HepG2 (cell line): Measurements from ENCODE around the gene HAX1. TPM values are rescaled to one million over a fixed set of nuclear protein-coding genes. Genes with fewer than 3 reads are reported as not detected.

ENCODE experiments used
- AKNA ChIP-seq: sonication (generic); formaldehyde crosslinking; IDR thresholded peaks from 2 replicates; pipeline ENCODE4 v1.4.0; 2020; ENCODE audit warnings: missing genetic modification reagents, borderline replicate concordance
- BORCS8-MEF2B ChIP-seq: sonication (generic); formaldehyde crosslinking; IDR thresholded peaks from 2 replicates; pipeline ENCODE4 v1.8.0; 2022; ENCODE audit warnings: mild to moderate bottlenecking, missing genetic modification reagents
- DMTF1 ChIP-seq: sonication (generic); formaldehyde crosslinking; IDR thresholded peaks from 2 replicates; pipeline ENCODE4 v1.4.0; 2020; ENCODE audit warnings: mild to moderate bottlenecking, missing genetic modification reagents
- ESRRA ChIP-seq: sonication (generic); formaldehyde crosslinking; IDR thresholded peaks from 2 replicates; pipeline ENCODE4 v1.5.1; 2020; ENCODE audit warnings: mild to moderate bottlenecking, low read depth, missing genetic modification reagents
- GZF1 ChIP-seq: sonication (generic); formaldehyde crosslinking; IDR thresholded peaks from 2 replicates; pipeline ENCODE4 v1.5.1; 2020; ENCODE audit warnings: mild to moderate bottlenecking, missing genetic modification reagents
- HDAC1 ChIP-seq: sonication (generic); formaldehyde crosslinking; IDR thresholded peaks from 2 replicates; pipeline ENCODE4 v1.5.1; 2020; ENCODE audit warnings: mild to moderate bottlenecking, missing genetic modification reagents
- NCOA2 ChIP-seq: sonication (generic); formaldehyde crosslinking; IDR thresholded peaks from 2 replicates; pipeline ENCODE4 v1.8.0; 2022; ENCODE audit warnings: inconsistent platforms
- NFYC ChIP-seq: IDR thresholded peaks from 2 replicates; pipeline ENCODE4 v1.6.1; 2016; ENCODE audit warnings: missing genetic modification reagents, missing compliant biosample characterization
- NR3C1 ChIP-seq: sonication (generic); formaldehyde crosslinking; IDR thresholded peaks from 2 replicates; pipeline ENCODE4 v1.4.0; 2020; ENCODE audit warnings: missing genetic modification reagents
- PHF21A ChIP-seq: sonication (generic); formaldehyde crosslinking; IDR thresholded peaks from 2 replicates; pipeline ENCODE4 v1.5.0; 2020; ENCODE audit warnings: mild to moderate bottlenecking, missing genetic modification reagents
- POLR2G ChIP-seq: fragments of 200-400 bp; formaldehyde crosslinking; IDR thresholded peaks from 2 replicates; pipeline ENCODE4 v1.6.1; 2018; ENCODE audit warnings: mild to moderate bottlenecking, low read depth, low read length, moderate library complexity
- RCOR2 ChIP-seq: IDR thresholded peaks from 2 replicates; pipeline ENCODE4 v1.6.1; 2016; ENCODE audit warnings: missing biosample characterization, missing genetic modification reagents
- SYNCRIP ChIP-seq: fragments of 200-400 bp; formaldehyde crosslinking; IDR thresholded peaks from 2 replicates; pipeline ENCODE4 v1.6.1; 2018; ENCODE audit warnings: mild to moderate bottlenecking, low read depth, low read length; ENCODE audit not compliant: insufficient read depth
- TFDP1 ChIP-seq: IDR thresholded peaks from 2 replicates; pipeline ENCODE4 v1.6.1; 2016; ENCODE audit warnings: missing compliant biosample characterization, missing genetic modification reagents, borderline replicate concordance
- THYN1 ChIP-seq: sonication (generic); formaldehyde crosslinking; IDR thresholded peaks from 2 replicates; pipeline ENCODE4 v1.8.1; 2023; ENCODE audit warnings: low read depth, mild to moderate bottlenecking, moderate library complexity, missing genetic modification reagents, borderline replicate concordance
- ZNF264 ChIP-seq: sonication (generic); formaldehyde crosslinking; IDR thresholded peaks from 2 replicates; pipeline ENCODE4 v1.4.0; 2020; ENCODE audit warnings: missing genetic modification reagents
- ZNF784 ChIP-seq: sonication (generic); formaldehyde crosslinking; IDR thresholded peaks from 2 replicates; pipeline ENCODE4 v1.5.1; 2020; ENCODE audit warnings: missing genetic modification reagents, mild to moderate bottlenecking, borderline replicate concordance
- polyA plus RNA-seq, 8 experiments: library from polyadenylated mRNA; depleted of rRNA in 3 of 8; stranded (reverse) in 7 of 8; unstranded in 1 of 8; fragments of >200 nt; fragmentation: Illumina TruSeq in 4 of 8; extraction: Trizol in 4 of 8; gene quantifications; 2 replicates each; pipeline versions ENCODE4 v1.2.1 to v1.2.3, GENCODE V29; 2011 to 2016; ENCODE audit warnings: low read depth in 4 of 8, missing spikeins in 1 of 8, mixed read lengths in 1 of 8; ENCODE audit not compliant: insufficient read depth in 1 of 8
- total RNA-seq, 5 experiments: library from RNA; depleted of rRNA; stranded (reverse); fragments of >200 nt; fragmentation: Illumina TruSeq; extraction: Trizol; gene quantifications; 2 replicates each; pipeline ENCODE4 v1.2.3, GENCODE V29; 2016; ENCODE audit warnings: low read depth in 1 of 5

Gene HAX1
- total and polyA plus RNA-seq, 2 of the 13 experiments (the other 11 are each of a cell fraction or from before 2014, with no cell fraction given) = 89.2 to 128 TPM

GRCh38 chr1:154272217-154272998 is at the start of gene HAX1 (continued):
- TF ChIP-seq ZNF784 (CRISPR knock-in tag) (no peak), POLR2G (peak; percentile 86), RCOR2 (CRISPR knock-in tag) (peak; percentile 66), THYN1 (CRISPR knock-in tag) (0 out of 2 replicates have a peak, but pooled peaks have one; percentile 73), ZNF264 (CRISPR knock-in tag) (no peak), ESRRA (CRISPR knock-in tag) (0 out of 2 replicates have a peak, but pooled peaks have one; percentile 25), NCOA2 (CRISPR knock-in tag) (peak; percentile 56; the same call in 1 of the 2 replicates), NR3C1 (no peak), HDAC1 (peak; percentile 96), GZF1 (CRISPR knock-in tag) (peak; percentile 62; the same call in 1 of the 2 replicates), PHF21A (CRISPR knock-in tag) (peak; percentile 95), TFDP1 (peak; percentile 73; the same call in 1 of the 2 replicates), AKNA (no peak), SYNCRIP (no peak), BORCS8-MEF2B (CRISPR knock-in tag) (peak; percentile 72), NFYC (peak; percentile 26; the same call in 1 of the 2 replicates), DMTF1 (CRISPR knock-in tag) (no peak)
